HG03045 (cell line): ENCODE measurements around the gene SMYD3.
"Not testable (repeated sequence)": the region's sequence is repeated elsewhere in the genome, so short reads cannot be mapped to it uniquely, and the experiment has no call there.

Experiments used
- ATAC-seq: cut with Tn5 transposase; IDR thresholded peaks from one replicate; pipeline ENCODE4 v1.9.1; 2021; ENCODE audit warnings: mild to moderate bottlenecking, moderate library complexity; ENCODE audit not compliant: unreplicated experiment

The SMYD3 gene

DNA sequence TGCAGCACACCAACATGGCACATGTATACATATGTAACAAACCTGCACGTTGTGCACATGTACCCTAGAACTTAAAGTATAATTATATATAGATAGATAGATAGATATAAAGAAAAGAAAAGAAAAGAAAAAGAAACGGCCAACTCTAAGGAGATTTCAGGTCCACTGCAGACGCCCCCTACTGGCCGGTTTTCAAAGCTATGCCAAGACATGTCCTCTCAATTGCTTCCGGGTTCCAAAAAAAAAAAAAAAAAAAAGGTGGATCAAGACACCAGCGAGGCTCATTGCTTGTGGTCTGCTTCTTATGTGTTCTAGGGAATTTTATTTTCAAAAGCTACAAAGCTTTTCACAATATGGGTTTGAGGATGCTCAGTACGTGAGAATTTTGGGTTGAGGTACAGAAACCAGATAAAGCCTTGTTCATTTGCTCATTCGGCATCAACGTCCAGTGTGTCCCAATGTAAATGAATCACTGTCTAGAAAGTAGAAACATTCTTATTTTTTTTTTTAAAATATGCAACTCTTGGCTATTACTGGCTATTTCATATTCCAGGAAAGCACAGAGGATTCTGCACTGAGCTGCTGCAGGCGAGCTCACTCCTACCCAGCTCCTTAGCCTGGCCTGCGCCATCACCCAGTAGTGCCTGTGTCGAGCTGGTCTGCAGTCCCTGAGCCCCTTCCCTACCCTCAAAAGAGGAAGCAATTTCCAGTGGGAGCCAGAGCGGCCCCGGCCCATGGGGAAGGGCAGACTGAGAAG, 709.3 kb downstream of the SMYD3 start:
- no peak for ATAC-seq

DNA sequence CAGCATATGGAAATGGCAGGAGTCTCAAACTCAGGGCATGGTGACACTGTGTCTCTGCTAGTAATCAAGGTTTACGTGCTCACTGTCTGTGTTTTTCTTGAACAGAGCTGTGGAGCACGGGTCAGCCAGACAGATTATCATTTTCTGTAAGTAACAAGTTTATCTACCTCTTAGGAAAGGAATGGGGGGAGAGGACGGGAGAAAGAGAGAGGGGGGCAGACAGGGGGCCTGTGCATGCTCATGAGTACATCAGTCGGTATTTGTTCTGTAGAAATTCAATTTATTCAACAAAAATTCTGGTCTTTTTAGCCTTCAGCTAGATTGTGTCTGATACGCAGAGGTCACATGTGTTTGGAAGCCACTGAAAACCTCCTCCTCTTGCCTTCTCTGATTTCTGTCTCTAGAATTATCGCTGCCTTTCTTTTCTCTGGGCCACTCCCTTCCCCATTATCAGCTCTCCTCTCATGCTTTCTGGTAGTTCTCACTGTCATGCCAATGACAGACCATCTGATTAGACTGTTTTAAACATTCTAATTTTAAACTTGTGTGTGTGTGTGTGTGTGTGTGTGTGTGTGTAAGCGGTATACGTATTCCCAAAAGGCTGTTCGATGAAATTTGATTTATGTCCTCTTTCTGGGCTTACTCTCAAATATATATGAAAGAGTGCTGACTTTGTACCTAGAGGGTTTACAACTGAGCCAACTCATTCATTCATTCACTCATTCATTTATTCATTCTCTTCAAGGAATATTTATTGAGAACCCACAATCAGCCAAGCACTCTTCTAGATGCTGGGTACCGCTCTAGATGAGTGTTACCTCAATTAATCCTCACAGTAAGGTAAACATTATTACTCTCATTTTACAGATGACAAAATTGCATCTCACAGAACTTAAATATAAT, 715.4 kb downstream of the SMYD3 start:
- ATAC-seq, result no peak

DNA sequence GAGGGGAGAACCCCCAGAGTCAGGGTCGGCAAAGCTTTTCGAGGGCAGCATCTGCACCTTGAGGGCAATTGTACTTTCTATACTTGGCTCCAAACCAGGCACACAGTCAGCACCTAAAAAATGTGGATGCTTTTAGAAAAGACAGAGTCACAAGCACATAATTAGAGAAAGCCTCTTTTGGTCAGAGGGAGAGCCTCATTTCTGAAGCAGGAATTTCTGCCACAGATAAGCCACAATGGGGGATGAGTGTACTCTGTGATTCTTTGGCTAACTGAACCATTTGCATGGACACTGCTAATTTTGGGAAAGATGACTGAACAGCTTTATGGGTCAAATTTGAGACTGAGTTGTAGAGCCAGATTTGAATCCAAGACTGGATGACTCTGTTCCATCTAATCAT, 716.6 kb downstream of the SMYD3 start:
- ATAC-seq, result no peak

GRCh38 chr1:245788886-245789285, 718.2 kb downstream of the SMYD3 start:
- no peak for ATAC-seq

DNA sequence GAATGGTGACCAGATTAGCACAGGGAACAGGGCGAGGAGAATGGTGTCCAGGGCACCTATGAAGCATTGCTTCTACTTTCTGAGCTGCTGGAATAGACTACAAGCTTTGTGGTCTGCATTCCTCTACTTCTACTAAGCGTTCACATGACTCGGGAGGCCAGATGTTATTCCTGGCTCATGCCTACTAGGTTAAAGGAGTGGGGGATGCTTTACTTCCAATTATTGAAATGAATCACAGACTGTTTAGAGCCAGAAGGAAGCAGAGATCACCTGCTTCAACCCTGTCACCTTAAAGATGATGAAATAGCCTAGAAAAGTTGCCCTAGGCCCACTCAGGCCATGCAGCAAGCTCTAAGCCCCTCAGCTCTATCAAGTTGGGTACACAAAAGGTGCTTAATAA, 718.8 kb downstream of the SMYD3 start:
- no peak for ATAC-seq

DNA sequence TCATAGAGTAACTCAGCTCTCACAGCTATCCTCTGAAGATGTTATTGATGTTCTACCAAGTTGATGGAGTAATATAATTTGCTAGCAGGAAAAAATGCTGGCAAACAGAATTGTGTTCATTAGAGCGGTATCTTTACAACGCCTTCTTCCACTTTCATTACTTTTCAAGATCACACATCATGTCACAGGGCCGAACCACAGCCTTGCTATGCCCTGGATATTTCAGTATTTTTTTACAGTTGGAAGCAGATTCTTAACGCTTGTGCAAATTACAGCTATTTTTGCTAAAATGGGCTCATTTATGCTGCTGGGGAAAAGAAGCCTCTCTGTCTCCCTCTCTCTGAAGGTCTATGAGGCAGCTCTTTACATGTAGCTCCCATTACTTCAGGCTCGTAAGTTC, 720.1 kb downstream of the SMYD3 start:
- ATAC-seq, result no peak

DNA sequence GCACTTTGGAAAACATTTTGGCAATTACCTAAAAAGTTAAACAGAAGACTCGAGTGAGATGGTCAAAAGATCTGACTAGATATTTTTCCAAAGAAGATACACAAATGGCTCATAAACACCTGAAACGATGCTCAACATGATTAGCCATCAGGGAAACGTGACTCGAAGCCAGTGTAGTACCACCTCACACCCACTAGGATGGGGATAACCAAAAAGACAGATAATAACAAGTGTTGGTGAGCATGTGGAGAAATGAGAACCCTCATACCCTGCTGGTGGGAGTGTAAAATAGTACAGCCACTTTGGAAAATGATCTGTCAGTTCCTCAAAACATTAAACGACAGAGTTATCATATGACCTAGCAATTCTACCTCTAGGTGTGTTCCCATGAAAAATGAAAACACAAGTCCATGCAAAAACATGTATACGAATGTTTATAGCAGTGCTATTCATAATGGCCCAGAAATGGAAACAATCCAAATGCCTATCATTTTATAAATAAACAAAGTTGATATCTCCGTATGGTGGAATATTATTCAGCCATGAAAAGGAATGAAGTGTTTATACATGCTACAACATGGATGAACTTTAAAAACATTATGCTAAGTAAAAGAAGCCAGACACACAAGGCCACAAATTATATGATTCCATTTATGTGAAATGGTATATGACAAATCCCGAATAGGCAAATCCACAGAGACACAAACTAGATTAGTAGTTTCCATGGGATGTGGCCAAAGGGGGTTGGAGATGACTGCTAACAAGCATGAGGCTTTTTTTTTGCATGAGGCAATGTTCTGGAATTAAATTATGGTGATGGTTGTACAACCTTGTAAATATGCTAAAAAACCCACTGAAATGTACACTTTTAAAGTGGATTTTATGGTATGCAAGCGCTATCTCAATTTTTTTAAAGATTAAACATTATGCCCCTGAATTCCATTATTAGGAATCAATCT, 727.0 kb downstream of the SMYD3 start:
- no peak for ATAC-seq

DNA sequence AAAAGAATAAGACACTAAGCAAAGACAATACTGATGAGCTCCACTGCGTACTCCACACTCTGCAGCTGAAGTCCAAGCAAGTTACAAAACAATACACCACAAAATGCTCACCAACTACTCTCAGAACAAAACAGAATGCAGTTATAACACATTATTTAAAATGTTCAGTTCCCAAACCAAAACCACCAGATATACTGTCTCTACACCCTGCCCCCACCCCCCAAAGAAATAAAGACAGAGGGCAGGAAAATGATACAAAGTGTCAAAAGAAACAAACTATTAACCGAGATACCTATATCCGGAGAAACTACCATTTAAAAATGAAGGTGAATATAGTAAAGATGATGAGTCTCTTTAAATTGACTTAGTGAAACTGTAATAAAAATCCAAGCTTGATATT, 729.3 kb downstream of the SMYD3 start:
- ATAC-seq, result no peak

- no peak for ATAC-seq
Observed at GRCh38 chr1:245776694-245777332, 730.3 kb downstream of the SMYD3 start.

- no peak for ATAC-seq
Observed at GRCh38 chr1:245776139-245776538, 730.9 kb downstream of the SMYD3 start.

- ATAC-seq, result not testable (repeated sequence)
Observed at GRCh38 chr1:245774931-245775330, 732.1 kb downstream of the SMYD3 start.

- no peak for ATAC-seq
Observed at GRCh38 chr1:245774196-245774595, 732.9 kb downstream of the SMYD3 start.

DNA sequence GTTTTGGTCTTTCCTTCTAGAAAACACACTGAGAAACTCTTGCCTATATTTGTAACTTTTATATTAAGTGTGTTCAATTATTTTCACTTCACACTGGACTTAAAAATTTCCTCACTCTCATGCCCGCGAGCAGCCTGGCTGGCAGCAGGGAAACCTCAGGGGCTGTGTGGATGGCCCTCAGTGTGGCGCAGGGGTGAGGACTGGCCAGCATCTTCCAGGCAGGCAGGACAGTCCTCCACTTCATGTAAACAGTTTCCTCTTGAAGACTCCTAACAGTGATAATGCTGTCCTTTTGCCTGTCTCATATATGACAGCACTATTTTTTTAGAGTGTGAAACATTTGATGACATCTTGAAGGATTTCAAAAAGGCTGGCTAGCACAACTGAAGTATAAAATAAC, 733.7 kb downstream of the SMYD3 start:
- ATAC-seq, result no peak

- ATAC-seq, result no peak
Observed at GRCh38 chr1:245772739-245773138, 734.3 kb downstream of the SMYD3 start.

GRCh38 chr1:245772325-245772724, 734.8 kb downstream of the SMYD3 start:
- no peak for ATAC-seq

- ATAC-seq, result no peak
Observed at GRCh38 chr1:245771511-245772281, 735.4 kb downstream of the SMYD3 start.

DNA sequence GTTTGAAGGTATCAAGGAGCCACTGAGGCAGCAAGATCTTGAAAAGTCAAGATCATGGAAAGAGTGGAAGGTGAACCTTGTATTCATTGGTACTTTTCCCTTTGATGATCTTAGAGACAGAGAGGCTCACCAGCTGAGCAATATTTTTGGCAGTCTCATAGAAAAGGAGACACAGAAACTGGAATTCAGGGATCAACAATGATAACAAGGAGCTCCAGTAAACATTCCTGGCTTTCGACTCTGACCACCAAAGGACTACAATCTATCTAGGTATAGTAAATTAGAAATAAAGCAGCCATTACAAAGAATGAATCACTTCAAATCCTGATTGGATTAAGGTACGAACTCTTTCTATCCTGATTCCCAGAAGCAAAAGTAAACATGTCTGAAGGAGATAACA, 736.9 kb downstream of the SMYD3 start:
- ATAC-seq, result no peak

DNA sequence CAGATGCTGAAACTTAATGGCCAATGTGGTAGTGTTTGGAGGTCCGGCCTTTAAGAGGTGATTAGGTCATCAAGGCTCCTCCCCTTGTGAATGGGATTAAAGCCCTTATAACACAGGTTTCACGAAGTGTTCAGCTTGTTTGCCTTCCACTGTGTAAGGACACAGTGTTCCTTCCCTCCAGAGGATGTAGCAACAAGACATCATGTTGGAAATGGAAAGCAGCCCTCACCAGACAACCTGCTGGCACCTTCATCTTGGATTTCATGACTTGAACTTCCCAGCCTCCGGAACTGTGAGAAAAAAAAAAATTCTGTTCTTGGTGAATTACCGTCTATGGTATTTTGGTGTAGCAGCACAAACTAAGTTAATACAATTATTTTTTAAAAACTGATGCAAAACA, 738.5 kb downstream of the SMYD3 start:
- no peak for ATAC-seq

GRCh38 chr1:245765230-245766000, 741.7 kb downstream of the SMYD3 start:
- no peak for ATAC-seq
